ENCODE measurements around the gene COPS4.

COPS4 gene

DNA sequence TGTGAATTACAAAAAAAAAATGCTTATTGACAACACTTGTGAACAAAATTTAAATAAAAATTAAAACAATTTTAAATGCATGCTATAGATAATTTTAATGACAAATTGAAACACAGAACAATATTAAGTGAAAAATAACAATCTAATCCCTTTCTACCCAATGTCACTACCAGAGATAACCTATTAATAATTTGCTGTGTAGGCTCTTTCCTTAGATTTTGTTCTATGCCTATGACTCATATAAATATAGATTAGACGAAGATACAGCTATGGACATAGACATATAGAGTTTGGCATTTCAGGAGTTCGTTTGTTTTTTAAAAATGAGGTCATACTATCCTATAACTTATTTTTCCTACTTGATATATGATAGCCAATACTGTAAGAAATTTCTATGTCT is 61.4 kb downstream of the COPS4 start:
- no peak for DNase-seq (ENCODE audit: low read depth)
- no peak for TF ChIP-seq CTCF (conservative IDR thresholded peaks at IDR 0.05; ENCODE audit: low read depth, low read length)
- no peak overlapping the region for H3K4me3 ChIP-seq (ENCODE audit: low read depth, low read length)

- no peak overlapping the region for H3K4me3 ChIP-seq (ENCODE audit: low read depth, low read length)
- no peak for TF ChIP-seq CTCF (conservative IDR thresholded peaks at IDR 0.05; ENCODE audit: low read depth, low read length)
- DNase-seq (ENCODE audit: low read depth) = no peak
These were observed 70.0 kb downstream of the COPS4 start for GRCh38 chr4:83104991-83105390.

DNA sequence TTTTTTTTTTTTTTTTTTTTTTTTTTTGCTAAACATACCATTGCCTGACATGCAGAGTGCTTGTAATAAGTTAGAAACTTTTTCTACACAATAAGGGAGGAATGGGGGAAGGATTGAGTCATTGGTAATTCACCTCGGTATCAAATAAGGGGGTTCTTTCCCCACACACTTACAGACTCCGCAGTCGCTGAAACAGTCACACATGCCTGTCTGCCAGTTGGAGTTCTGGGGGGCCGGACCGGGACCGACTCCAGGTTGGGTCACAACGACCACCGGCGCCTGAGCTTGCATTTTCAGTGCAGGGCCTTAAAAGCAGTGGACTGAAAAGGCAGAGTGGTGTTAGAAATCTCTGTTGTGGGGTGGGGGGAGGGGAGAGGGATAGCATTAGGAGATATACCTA is 72.6 kb downstream of the COPS4 start:
- no peak for DNase-seq (ENCODE audit: low read depth)
- no peak overlapping the region for H3K4me3 ChIP-seq (ENCODE audit: low read depth, low read length)

GRCh38 chr4:83108101-83108861 is 73.3 kb downstream of the COPS4 start:
- H3K4me3 ChIP-seq (ENCODE audit: low read depth, low read length) = no peak overlapping the region
- DNase-seq (ENCODE audit: low read depth) = no peak
- TF ChIP-seq CTCF (conservative IDR thresholded peaks at IDR 0.05; ENCODE audit: low read depth, low read length) = no peak

More for the DNA sequence above, 72.6 kb downstream of the COPS4 start:
- no peak for TF ChIP-seq CTCF (conservative IDR thresholded peaks at IDR 0.05; ENCODE audit: low read depth, low read length)

GRCh38 chr4:83109480-83110222 is 74.7 kb downstream of the COPS4 start:
- peak; percentile 18 for DNase-seq (ENCODE audit: low read depth)
- TF ChIP-seq CTCF (conservative IDR thresholded peaks at IDR 0.05; ENCODE audit: low read depth, low read length) = no peak
- H3K4me3 ChIP-seq (ENCODE audit: low read depth, low read length) = peak overlapping the region; percentile 59

DNA sequence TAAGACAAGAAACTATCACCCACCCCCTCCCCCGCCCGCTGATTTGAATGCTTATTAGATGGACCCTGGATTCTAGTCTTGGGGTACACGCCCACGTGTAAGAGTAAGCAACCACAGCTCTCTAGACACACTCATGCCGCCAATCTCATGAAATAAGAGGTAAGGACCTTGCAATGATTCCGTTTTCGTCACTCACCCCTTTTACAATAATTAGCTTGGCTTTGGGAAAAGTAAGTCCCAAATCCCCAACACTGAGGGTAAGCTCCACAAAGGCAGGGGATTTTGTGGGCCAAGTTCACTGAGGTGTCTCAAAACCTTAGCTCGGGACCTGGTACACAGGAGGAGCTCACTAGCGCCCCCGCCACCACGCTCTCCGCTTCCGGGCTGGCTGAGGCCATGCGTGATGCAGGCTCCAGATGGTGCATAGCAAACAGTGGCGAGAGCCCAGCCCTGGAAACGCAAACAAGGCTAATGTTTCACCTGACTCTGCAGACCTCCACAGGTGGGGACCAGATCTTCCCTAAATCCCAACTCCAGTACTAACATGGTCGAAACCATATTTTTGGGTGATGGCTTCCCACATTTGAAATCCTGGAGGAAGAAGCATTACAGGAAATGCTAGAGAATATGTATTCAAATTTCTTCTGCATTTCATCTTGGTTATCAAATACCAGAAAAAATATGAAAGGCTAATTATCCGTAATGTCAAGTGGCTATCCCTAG is 75.4 kb downstream of the COPS4 start:
- peak; percentile 80 for DNase-seq (ENCODE audit: low read depth)
- TF ChIP-seq CTCF (conservative IDR thresholded peaks at IDR 0.05; ENCODE audit: low read depth, low read length) = peak; percentile 83
- peak overlapping the region; percentile 59 for H3K4me3 ChIP-seq (ENCODE audit: low read depth, low read length)

All from choroid plexus epithelial cell (primary cell).